C4-2B (cell line): Measurements from ENCODE around the gene ST7.

Experiments
- H3K27ac ChIP-seq: fragments of 450-650 bp; 2 replicates; pipeline ENCODE4 v1.5.1; 2017
- CTCF ChIP-seq: fragments of 450-650 bp; conservative IDR thresholded peaks from 2 replicates; pipeline ENCODE4 v1.5.1; 2017; ENCODE audit warnings: mild to moderate bottlenecking
- ZFX ChIP-seq: fragments of 450-650 bp; IDR thresholded peaks from 2 replicates; pipeline ENCODE4 v1.6.1; 2017

The ST7 gene

GRCh38 chr7:117179701-117180100 lies 226.4 kb downstream of the ST7 start:
- H3K27ac ChIP-seq = no peak overlapping the region
- TF ChIP-seq CTCF (no peak), ZFX (no peak)

- no peak overlapping the region for H3K27ac ChIP-seq
- TF ChIP-seq CTCF = no peak
Measured at GRCh38 chr7:117183729-117184128, 230.4 kb downstream of the ST7 start.

GRCh38 chr7:117184367-117184766 lies 231.1 kb downstream of the ST7 start:
- TF ChIP-seq CTCF (no peak), ZFX (no peak)
- no peak overlapping the region for H3K27ac ChIP-seq

GRCh38 chr7:117185124-117185523 lies 231.8 kb downstream of the ST7 start:
- no peak overlapping the region for H3K27ac ChIP-seq

GRCh38 chr7:117186218-117187010 lies 233.1 kb downstream of the ST7 start:
- no peak for TF ChIP-seq CTCF
- TF ChIP-seq ZFX = no peak
- no peak overlapping the region for H3K27ac ChIP-seq

More at GRCh38 chr7:117185124-117185523, 231.8 kb downstream of the ST7 start:
- TF ChIP-seq CTCF (no peak), ZFX (no peak)

- H3K27ac ChIP-seq = no peak overlapping the region
- no peak for TF ChIP-seq CTCF
- TF ChIP-seq ZFX = no peak
Measured at GRCh38 chr7:117188376-117188775, 235.1 kb downstream of the ST7 start.

- TF ChIP-seq ZFX (no peak), CTCF (no peak)
- H3K27ac ChIP-seq = no peak overlapping the region
Measured at GRCh38 chr7:117188949-117189592, 235.8 kb downstream of the ST7 start.
